Small intestine (tissue), 7 donors: Measurements from ENCODE around the gene TMEM161A. TPM values are rescaled to one million over a fixed set of nuclear protein-coding genes. Genes with fewer than 3 reads are reported as not detected.
"Not testable (repeated sequence)": the region's sequence is repeated elsewhere in the genome, so short reads cannot be mapped to it uniquely, and the experiment has no call there.

Experiments used
- DNase-seq, 2 donors: peaks; one replicate each; pipeline versions ENCODE4 v3.0.0 to v3.0.0-alpha.2; 2013
- FAIRE-seq: peaks from 2 replicates; lab custom pipeline; 2012; peaks lifted over from hg19 to GRCh38; lab: Jason Lieb, UNC
- H3K27ac ChIP-seq, 3 donors: one replicate each; pipeline ENCODE4 v1.5.1; 2013; ENCODE audit warnings: low read length in 2 of 3, mild to moderate bottlenecking in 2 of 3, control low read depth in 1 of 3, inconsistent platforms in 1 of 3, low read depth in 1 of 3, moderate library complexity in 1 of 3
- H3K27me3 ChIP-seq, 3 donors: one replicate each; pipeline ENCODE4 v1.6.1; 2013; ENCODE audit warnings: low read length in 3 of 3, inconsistent platforms in 1 of 3; ENCODE audit not compliant: control insufficient read depth in 3 of 3, insufficient read depth in 3 of 3
- H3K36me3 ChIP-seq, 3 donors: one replicate each; pipeline ENCODE4 v1.6.1; 2013; ENCODE audit warnings: low read length in 3 of 3, inconsistent platforms in 1 of 3, low read depth in 1 of 3, mild to moderate bottlenecking in 1 of 3, moderate library complexity in 1 of 3; ENCODE audit not compliant: control insufficient read depth in 3 of 3, insufficient read depth in 2 of 3
- H3K4me1 ChIP-seq, 3 donors: one replicate each; pipeline ENCODE4 v1.6.1; 2013; ENCODE audit warnings: low read length in 2 of 3, inconsistent platforms in 1 of 3, low read depth in 1 of 3, mild to moderate bottlenecking in 1 of 3, moderate library complexity in 1 of 3; ENCODE audit not compliant: control insufficient read depth in 3 of 3, insufficient read depth in 2 of 3
- H3K4me3 ChIP-seq, 3 donors: one replicate each; pipeline ENCODE4 v1.5.1; 2013; ENCODE audit warnings: low read length in 3 of 3, control low read depth in 1 of 3, inconsistent platforms in 1 of 3, low read depth in 1 of 3, mild to moderate bottlenecking in 1 of 3, moderate library complexity in 1 of 3
- H3K9me3 ChIP-seq, 2 donors: one replicate each; pipeline ENCODE4 v1.6.1; 2013; ENCODE audit warnings: low read depth in 1 of 2, low read length in 1 of 2; ENCODE audit not compliant: control insufficient read depth in 2 of 2, insufficient read depth in 1 of 2
- WGBS, 3 donors: extraction: QIAGEN DNeasy Blood & Tissue Kit; methylation state at CpG; one replicate each; pipeline ENCODE4 v1.1.7; 2013; 5-methylcytosine and 5-hydroxymethylcytosine counted together
- polyA plus RNA-seq, 4 donors: library from polyadenylated mRNA; stranded (reverse) in 3 of 4; unstranded in 1 of 4; fragments of 200-250 nt in 3 of 4; fragments of 120-200 nt in 1 of 4; gene quantifications; one replicate each; pipeline versions ENCODE4 v1.2.1 to v1.2.3, GENCODE V29; 2013
- donor health status: healthy with polysubstance abuse.
- donor health status: control.
- donor health status: control.
- donor health status: Bipolar disorder and iron deficiency.
- donor health status: healthy.

The TMEM161A gene
- polyA plus RNA-seq, 4 donors: 8.1 to 31.4 (median 18.1) TPM

- DNase-seq (no peak), FAIRE-seq (no peak)
- Histone ChIP-seq H3K27me3 (peaks cover 0 to 4% (median 0%) of the 10 kb centered on the region in 3 donors), H3K27ac (no peak overlapping the region), H3K4me1 (no peaks in the 10 kb centered on the region), H3K9me3 (no peaks in the 10 kb centered on the region), H3K4me3 (no peak overlapping the region), H3K36me3 (no peaks in the 10 kb centered on the region)
- 41 to 50% (median 42%) methylated on average over 5 of the region's 5 CpGs for WGBS, 3 donors
These were observed 1.6 kb upstream of the TMEM161A start for GRCh38 chr19:19139876-19140229.

GRCh38 chr19:19137556-19138108 lies 646 bp downstream of the TMEM161A start:
- Histone ChIP-seq H3K9me3 (peaks cover 0 to 5% of the 10 kb centered on the region in 2 donors), H3K27ac (no peak overlapping the region), H3K4me1 (no peaks in the 10 kb centered on the region), H3K36me3 (peaks cover 0 to 6% (median 0%) of the 10 kb centered on the region in 3 donors), H3K4me3 (peak overlapping the region; percentile 55 to 71 (median 69)), H3K27me3 (peaks cover 0 to 4% (median 0%) of the 10 kb centered on the region in 3 donors)
- no peak for FAIRE-seq
- WGBS, 3 donors: 13 to 15% (median 15%) methylated on average over 20 to 25 of the region's 25 CpGs
- DNase-seq: no peak

GRCh38 chr19:19135713-19136112 lies 2.6 kb downstream of the TMEM161A start:
- peaks cover 0 to 14% (median 3%) of the 10 kb centered on the region in 3 donors for H3K36me3 ChIP-seq
- 83 to 87% (median 85%) methylated on average over 6 of the region's 6 CpGs for WGBS, 3 donors

GRCh38 chr19:19134687-19135158 lies 3.6 kb downstream of the TMEM161A start:
- peaks cover 0 to 14% of the 10 kb centered on the region in 2 donors for H3K9me3 ChIP-seq
- no peaks in the 10 kb centered on the region for H3K27me3 ChIP-seq
- no peak overlapping the region for H3K4me3 ChIP-seq
- no peak for FAIRE-seq
- H3K27ac ChIP-seq: no peak overlapping the region
- H3K36me3 ChIP-seq: peaks cover 0 to 22% (median 3%) of the 10 kb centered on the region in 3 donors
- DNase-seq: peak; percentile 24 to 65
- H3K4me1 ChIP-seq: no peaks in the 10 kb centered on the region
- 24 to 32% (median 31%) methylated on average over 21 of the region's 21 CpGs for WGBS, 3 donors

More at GRCh38 chr19:19135713-19136112, 2.6 kb downstream of the TMEM161A start:
- H3K4me1 ChIP-seq, H3K27me3 ChIP-seq, H3K4me3 ChIP-seq, FAIRE-seq, H3K27ac ChIP-seq, DNase-seq: not testable (repeated sequence)
- peaks cover 0 to 14% of the 10 kb centered on the region in 2 donors for H3K9me3 ChIP-seq

GRCh38 chr19:19133985-19134384 lies 4.3 kb downstream of the TMEM161A start:
- Histone ChIP-seq H3K27ac (no peak overlapping the region), H3K4me3 (no peak overlapping the region), H3K4me1 (no peaks in the 10 kb centered on the region), H3K27me3 (no peaks in the 10 kb centered on the region), H3K36me3 (peaks cover 0 to 25% (median 3%) of the 10 kb centered on the region in 3 donors), H3K9me3 (peaks cover 0 to 17% of the 10 kb centered on the region in 2 donors)
- 91 to 92% (median 91%) methylated on average over 6 of the region's 6 CpGs for WGBS, 3 donors
- FAIRE-seq (no peak), DNase-seq (no peak)

GRCh38 chr19:19132912-19133311 lies 5.4 kb downstream of the TMEM161A start:
- no peak for DNase-seq
- no peak for FAIRE-seq
- Histone ChIP-seq H3K27me3 (no peaks in the 10 kb centered on the region), H3K4me3 (no peak overlapping the region), H3K4me1 (no peaks in the 10 kb centered on the region), H3K36me3 (peaks cover 0 to 25% (median 3%) of the 10 kb centered on the region in 3 donors), H3K9me3 (peaks cover 0 to 20% of the 10 kb centered on the region in 2 donors), H3K27ac (no peak overlapping the region)
- 96 to 97% (median 97%) methylated on average over 12 of the region's 12 CpGs for WGBS, 3 donors

- FAIRE-seq: no peak
- Histone ChIP-seq H3K9me3 (peaks cover 0 to 20% of the 10 kb centered on the region in 2 donors), H3K4me1 (no peaks in the 10 kb centered on the region), H3K36me3 (peaks cover 0 to 25% (median 3%) of the 10 kb centered on the region in 3 donors), H3K27ac (no peak overlapping the region), H3K4me3 (no peak overlapping the region), H3K27me3 (no peaks in the 10 kb centered on the region)
- DNase-seq: no peak
- WGBS, 3 donors: 91 to 95% (median 94%) methylated on average over 3 of the region's 3 CpGs
These were observed 6.3 kb downstream of the TMEM161A start for GRCh38 chr19:19131989-19132388.

GRCh38 chr19:19126102-19126501 lies 12.2 kb downstream of the TMEM161A start:
- Histone ChIP-seq H3K27ac (no peak overlapping the region), H3K4me1 (peaks cover 0 to under 1% (median 0%) of the 10 kb centered on the region in 3 donors), H3K27me3 (no peaks in the 10 kb centered on the region), H3K9me3 (peaks cover 0 to 9% of the 10 kb centered on the region in 2 donors), H3K36me3 (peaks cover 0 to 14% (median 0%) of the 10 kb centered on the region in 3 donors), H3K4me3 (no peak overlapping the region)
- FAIRE-seq (no peak), DNase-seq (no peak)
- 92 to 100% (median 94%) methylated on average over 6 of the region's 6 CpGs for WGBS, 3 donors
